Astrocyte of the cerebellum (primary cell): ENCODE results near the gene XCL1.

Experiments
- DNase-seq: peaks from one replicate; pipeline ENCODE4 v3.0.0-alpha.2; 2011; ENCODE audit warnings: low read depth
- H3K4me3 ChIP-seq: 2 replicates; pipeline ENCODE4 v1.5.1; 2011; ENCODE audit warnings: mild to moderate bottlenecking, low read depth, low read length, moderate library complexity
- in situ Hi-C: cut with HindIII; loops from 2 replicates; pipeline ENCODE4 v1.10.0; 2017; ENCODE audit warnings: low sequenced_read_pairs
- TF ChIP-seq, protein P1 (sequence below): IDR thresholded peaks from 2 replicates; pipeline ENCODE4 v1.5.1; 2012; ENCODE audit warnings: low read length, low read depth, moderate library complexity, mild to moderate bottlenecking; ENCODE audit errors: missing control alignments

XCL1 gene

DNA sequence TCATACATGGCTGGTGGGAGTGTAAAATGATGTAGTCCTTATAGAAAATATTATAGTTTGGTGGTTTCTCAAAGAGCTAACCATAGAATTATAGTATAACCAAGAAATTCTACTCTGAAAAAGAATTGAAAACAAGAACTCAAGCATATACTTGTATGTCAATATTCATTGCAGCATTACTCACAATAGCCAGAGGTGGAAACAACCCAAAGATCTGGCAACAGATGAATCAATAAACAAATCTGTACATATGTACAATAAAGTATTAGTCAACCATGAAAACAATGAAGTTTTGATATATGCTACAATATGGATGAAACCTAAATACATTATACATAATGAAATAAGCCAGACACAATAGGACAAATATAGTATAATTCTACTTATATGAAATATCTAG, 29.7 kb downstream of the XCL1 start:
- no peak for DNase-seq

DNA sequence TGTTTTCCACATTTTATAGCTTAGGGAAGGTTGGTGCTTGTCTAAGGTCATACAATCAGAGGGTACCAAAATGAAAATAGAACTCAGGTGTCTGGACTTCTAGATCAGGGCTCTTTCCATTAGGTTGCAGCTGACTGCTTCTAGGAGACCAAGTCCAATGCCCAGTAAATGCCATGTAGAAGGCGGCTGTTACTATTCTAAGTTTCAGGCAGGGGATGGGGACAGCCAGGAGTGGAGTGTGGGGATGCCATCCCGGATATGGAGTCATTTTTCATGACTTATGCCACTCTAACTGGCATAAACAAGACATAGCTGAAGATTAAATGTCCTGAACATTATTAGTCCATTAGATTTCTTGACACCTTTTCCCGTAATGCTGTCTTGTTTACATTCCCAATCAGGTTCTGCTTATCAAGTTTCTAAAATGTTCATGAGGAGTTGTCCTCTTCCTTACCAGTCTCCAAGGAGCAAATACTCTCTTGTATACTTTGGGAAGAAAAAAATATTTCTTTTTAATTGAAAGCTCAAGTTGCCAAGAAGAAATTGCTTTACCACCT, 31.5 kb downstream of the XCL1 start:
- DNase-seq: no peak
- TF ChIP-seq, protein P1, sequence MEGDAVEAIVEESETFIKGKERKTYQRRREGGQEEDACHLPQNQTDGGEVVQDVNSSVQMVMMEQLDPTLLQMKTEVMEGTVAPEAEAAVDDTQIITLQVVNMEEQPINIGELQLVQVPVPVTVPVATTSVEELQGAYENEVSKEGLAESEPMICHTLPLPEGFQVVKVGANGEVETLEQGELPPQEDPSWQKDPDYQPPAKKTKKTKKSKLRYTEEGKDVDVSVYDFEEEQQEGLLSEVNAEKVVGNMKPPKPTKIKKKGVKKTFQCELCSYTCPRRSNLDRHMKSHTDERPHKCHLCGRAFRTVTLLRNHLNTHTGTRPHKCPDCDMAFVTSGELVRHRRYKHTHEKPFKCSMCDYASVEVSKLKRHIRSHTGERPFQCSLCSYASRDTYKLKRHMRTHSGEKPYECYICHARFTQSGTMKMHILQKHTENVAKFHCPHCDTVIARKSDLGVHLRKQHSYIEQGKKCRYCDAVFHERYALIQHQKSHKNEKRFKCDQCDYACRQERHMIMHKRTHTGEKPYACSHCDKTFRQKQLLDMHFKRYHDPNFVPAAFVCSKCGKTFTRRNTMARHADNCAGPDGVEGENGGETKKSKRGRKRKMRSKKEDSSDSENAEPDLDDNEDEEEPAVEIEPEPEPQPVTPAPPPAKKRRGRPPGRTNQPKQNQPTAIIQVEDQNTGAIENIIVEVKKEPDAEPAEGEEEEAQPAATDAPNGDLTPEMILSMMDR: no peak
- H3K4me3 ChIP-seq: no peak overlapping the region
- in situ Hi-C loops: loop anchor here (25.0 kb wide), 1 partner anchor 729 kb away; no protein-coding TSS in a partner anchor

More for the DNA sequence above, 29.7 kb downstream of the XCL1 start:
- TF ChIP-seq, protein P1: no peak
- no peak overlapping the region for H3K4me3 ChIP-seq
- in situ Hi-C loops: loop anchor here (25.0 kb wide), 1 partner anchor 731 kb away; no protein-coding TSS in a partner anchor

DNA sequence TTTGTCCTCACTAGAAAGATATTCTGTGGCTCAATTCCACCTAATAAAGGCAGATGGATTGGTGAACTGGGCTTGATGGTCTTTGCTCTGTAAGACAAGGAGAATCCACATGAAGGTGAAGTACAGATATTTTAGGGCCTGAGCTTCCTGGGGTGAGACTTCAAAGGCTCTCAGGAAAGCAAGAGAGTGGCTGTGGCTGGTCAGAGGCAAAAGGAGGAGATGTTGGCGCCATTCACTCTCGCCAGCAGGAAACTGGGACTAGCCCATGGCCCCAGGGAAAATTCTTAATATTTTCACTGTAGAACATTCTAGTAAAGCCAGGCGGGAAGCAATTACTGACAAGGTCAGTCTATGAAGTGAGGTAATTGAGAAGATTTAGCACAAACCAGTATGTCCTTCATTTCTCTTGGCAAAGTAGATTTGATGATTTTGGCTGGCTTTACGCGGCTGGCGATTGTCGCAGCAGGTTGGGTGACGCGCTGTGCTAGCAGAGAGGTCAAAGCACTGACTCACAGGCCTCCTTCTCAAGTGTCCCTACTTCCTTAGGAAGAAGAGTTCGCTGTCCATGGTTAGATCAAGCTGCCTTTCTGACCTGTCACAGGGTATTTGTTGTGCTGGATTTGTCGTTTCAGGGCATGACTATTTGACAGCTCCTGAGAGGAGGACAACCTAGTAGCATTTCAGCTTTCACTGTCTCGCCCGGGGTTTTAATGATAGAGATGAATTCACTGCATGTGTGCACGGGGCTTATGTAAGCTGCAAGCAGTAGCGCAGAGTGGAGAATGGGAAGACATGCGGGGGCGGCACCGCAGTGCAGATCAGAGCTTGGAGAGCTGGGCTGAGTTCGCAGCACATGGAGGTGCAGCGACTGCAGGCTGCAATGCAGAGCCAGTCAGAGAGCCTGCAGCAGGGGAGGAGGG, 32.7 kb downstream of the XCL1 start:
- in situ Hi-C loops: loop anchor here (25.0 kb wide), 1 partner anchor 728 kb away; no protein-coding TSS in a partner anchor
- DNase-seq: no peak
- TF ChIP-seq, protein P1: no peak
- H3K4me3 ChIP-seq: no peak overlapping the region

DNA sequence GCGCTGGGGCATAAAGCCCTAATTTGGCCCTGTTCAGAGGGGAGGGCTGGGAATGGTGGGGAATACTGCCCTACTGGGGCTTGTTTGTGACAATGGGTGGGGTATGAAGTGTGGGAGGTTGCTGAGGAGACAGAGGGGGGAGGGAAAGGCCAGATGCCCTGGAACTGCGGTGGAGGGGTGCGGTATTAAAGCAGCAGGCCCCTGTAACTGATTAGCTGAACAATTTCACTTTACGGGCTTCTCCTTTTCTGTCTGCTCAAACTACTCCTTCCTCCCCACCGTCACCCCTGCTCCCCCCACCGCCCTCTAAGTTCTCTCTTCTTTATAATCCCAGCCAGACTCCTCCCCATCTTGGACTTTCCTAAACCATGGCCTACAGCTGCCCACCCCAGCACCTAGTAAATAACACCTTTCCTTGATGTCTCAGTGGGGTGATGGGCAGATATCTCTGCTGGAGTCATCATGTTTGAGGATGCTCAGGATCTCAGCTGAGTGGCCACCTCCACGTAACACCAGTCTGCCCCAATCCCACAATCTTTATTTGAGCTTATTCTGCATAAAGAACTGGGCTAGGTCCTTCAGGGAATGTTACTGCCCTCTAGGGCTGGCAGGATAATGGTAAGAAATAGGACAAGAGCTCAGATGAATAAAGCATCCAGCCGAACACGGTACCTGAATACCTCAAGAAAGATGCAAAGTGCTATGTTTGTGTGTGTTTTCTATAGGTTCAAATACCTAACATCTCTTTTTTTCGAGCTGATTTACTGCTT, 33.5 kb downstream of the XCL1 start:
- TF ChIP-seq, protein P1: no peak
- H3K4me3 ChIP-seq: no peak overlapping the region
- no peak for DNase-seq
- in situ Hi-C loops: loop anchor here (25.0 kb wide), 1 partner anchor 727 kb away; no protein-coding TSS in a partner anchor

DNA sequence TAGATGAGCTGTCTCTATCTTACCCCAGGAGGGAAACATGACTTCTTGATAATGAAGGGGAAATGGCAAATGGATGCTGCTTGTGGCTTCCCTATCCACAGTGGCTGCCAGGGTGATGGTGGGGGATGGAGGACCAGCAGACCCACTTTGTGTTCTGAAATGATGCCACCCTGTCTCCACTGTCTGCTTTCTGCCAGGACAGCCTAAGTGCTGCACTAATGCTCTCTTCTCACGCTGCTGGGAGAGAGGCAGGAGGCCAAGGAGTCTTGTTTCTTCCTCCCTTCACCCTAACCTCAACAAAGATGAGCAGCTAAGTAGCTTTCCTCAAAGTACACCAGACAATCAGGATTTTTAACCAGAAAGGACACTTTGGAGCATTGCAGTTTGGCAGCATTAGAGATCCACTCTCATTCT, 36.6 kb downstream of the XCL1 start:
- in situ Hi-C loops: loop anchor here (25.0 kb wide), 1 partner anchor 724 kb away; no protein-coding TSS in a partner anchor
- no peak overlapping the region for H3K4me3 ChIP-seq
- TF ChIP-seq, protein P1: no peak

DNA sequence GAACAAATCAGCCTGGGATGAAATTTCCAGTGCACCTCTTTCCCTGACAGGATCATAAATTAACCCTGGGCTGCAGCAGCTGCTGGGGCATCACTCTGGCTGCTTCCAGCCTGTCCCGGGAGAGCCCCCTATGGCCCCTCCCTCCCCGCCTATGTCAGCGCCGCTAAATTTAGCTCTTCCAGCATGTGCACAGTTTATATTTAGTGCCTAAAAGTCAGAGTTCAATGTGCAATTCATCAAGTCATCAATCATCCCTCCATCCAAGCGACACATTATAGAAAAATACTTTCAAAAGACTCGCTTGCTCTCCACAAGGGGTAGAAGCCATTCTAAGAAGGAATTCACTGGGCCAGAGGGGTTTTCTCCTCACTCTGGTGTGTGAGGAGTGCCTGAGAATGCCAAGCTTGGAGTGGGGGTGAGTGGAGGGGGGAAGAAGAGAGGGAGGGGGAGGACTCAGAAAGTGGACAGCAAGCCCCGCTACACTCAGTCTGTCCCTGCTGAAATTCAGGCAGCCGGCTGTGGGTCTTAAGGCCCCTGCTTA, 37.4 kb downstream of the XCL1 start:
- no peak overlapping the region for H3K4me3 ChIP-seq
- TF ChIP-seq, protein P1: no peak
- in situ Hi-C loops: loop anchor here (25.0 kb wide), 1 partner anchor 724 kb away; no protein-coding TSS in a partner anchor
- DNase-seq: no peak

More for the DNA sequence above, 36.6 kb downstream of the XCL1 start:
- DNase-seq: no peak
